C4-2B (cell line): Measurements from ENCODE around the gene FMNL3.

Source experiments
- H3K27ac ChIP-seq: fragments of 450-650 bp; 2 replicates; pipeline ENCODE4 v1.5.1; 2017
- ZFX ChIP-seq: fragments of 450-650 bp; IDR thresholded peaks from 2 replicates; pipeline ENCODE4 v1.6.1; 2017
- TF ChIP-seq, protein P1 (sequence below): fragments of 450-650 bp; conservative IDR thresholded peaks from 2 replicates; pipeline ENCODE4 v1.5.1; 2017; ENCODE audit warnings: mild to moderate bottlenecking

FMNL3 gene

GRCh38 chr12:49652921-49653520 is 54.2 kb downstream of the FMNL3 start:
- H3K27ac ChIP-seq = no peak overlapping the region
- TF ChIP-seq, protein P1, sequence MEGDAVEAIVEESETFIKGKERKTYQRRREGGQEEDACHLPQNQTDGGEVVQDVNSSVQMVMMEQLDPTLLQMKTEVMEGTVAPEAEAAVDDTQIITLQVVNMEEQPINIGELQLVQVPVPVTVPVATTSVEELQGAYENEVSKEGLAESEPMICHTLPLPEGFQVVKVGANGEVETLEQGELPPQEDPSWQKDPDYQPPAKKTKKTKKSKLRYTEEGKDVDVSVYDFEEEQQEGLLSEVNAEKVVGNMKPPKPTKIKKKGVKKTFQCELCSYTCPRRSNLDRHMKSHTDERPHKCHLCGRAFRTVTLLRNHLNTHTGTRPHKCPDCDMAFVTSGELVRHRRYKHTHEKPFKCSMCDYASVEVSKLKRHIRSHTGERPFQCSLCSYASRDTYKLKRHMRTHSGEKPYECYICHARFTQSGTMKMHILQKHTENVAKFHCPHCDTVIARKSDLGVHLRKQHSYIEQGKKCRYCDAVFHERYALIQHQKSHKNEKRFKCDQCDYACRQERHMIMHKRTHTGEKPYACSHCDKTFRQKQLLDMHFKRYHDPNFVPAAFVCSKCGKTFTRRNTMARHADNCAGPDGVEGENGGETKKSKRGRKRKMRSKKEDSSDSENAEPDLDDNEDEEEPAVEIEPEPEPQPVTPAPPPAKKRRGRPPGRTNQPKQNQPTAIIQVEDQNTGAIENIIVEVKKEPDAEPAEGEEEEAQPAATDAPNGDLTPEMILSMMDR = no peak
- TF ChIP-seq ZFX = no peak

GRCh38 chr12:49651855-49652254 is 55.4 kb downstream of the FMNL3 start:
- H3K27ac ChIP-seq = no peak overlapping the region
- TF ChIP-seq, protein P1 = no peak
- TF ChIP-seq ZFX = no peak

DNA sequence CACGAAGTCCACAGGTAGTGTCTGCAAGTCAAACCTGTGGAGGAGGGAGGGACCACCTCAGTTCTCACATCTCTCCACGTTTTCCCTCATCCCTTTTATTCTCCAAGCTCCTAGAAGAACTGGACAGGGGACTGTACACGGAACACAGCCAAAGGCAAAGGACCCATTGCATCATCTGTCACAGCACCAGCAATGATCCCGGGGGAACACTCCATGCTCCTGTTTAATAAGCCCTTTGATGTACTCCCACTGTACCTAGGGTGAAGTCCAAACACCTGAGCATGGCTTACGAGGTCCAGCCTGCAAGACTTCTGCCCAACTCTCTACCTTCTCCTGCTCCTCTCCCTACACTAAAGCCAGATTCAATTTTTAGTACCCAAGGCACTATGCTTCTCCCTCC is 57.3 kb downstream of the FMNL3 start:
- H3K27ac ChIP-seq = no peak overlapping the region
- TF ChIP-seq, protein P1 = no peak
- TF ChIP-seq ZFX = no peak

GRCh38 chr12:49649445-49649844 is 57.8 kb downstream of the FMNL3 start:
- TF ChIP-seq, protein P1 = no peak
- no peak for TF ChIP-seq ZFX

GRCh38 chr12:49648712-49649003 is 58.5 kb downstream of the FMNL3 start:
- H3K27ac ChIP-seq = no peak overlapping the region
- TF ChIP-seq ZFX = no peak
- TF ChIP-seq, protein P1 = no peak

More at GRCh38 chr12:49649445-49649844, 57.8 kb downstream of the FMNL3 start:
- no peak overlapping the region for H3K27ac ChIP-seq

DNA sequence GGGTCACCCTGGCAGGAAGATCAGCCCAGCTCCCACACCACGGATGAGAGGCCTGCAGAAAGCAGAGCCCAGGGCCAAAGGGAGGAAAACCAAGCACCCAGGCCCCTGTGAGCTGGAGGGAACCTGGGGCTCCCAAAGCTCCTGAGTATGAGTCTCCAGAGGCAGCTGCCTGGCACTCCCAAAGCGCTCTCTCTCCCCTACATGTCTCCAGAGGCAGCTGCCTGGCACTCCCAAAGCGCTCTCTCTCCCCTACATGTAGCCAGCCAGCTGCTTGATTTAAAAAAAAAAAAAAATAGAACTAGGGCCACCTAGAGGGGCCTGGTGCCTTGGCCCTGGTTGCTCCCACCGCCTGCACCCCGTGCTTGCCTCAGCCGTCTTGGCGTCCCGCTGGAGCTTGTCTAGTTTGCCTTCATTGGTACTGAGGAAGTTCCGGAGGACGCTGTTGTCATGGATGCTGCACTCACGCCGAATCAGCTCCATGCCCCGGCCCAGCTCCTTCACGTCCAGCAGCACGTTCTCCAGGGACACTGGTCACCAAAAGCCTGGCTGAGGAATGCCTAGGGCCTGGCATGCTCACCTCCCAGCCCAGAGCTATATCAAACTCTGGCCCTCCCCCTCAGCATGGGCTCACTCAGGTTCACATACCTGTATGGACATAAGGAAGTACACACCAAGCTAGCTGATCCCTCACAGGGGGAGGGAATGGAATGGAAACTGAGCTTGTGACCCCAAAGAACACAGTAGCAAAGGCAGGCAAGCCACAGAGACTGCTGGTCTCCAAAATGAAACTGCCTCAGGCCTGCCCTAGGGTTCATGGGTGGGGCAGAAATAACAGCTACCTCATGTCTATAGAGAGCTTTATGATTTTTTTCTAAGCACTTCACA is 59.1 kb downstream of the FMNL3 start:
- no peak overlapping the region for H3K27ac ChIP-seq
- no peak for TF ChIP-seq ZFX
- TF ChIP-seq, protein P1 = no peak

- no peak overlapping the region for H3K27ac ChIP-seq
- no peak for TF ChIP-seq ZFX
- TF ChIP-seq, protein P1 = no peak
Observed at GRCh38 chr12:49646871-49647654, 60.1 kb downstream of the FMNL3 start.
